Thymus (tissue), 11 donors: Measurements from ENCODE around the gene SATB2. TPM values are rescaled to one million over a fixed set of nuclear protein-coding genes. Genes with fewer than 3 reads are reported as not detected.

ENCODE experiments used
- DNase-seq, 9 donors: peaks; one replicate each; pipeline ENCODE4 v3.0.0-alpha.2; 2013; ENCODE audit warnings: low spot score in 9 of 9, low read depth in 6 of 9, missing footprints in 1 of 9
- H3K27ac ChIP-seq, 2 donors: one replicate each; pipeline ENCODE4 v1.5.1; 2013; ENCODE audit warnings: control low read depth in 1 of 2, low read depth in 1 of 2, low read length in 1 of 2, mild to moderate bottlenecking in 1 of 2, moderate library complexity in 1 of 2
- H3K27me3 ChIP-seq, 2 donors: one replicate each; pipeline ENCODE4 v1.5.1; 2013; ENCODE audit warnings: low read length in 1 of 2; ENCODE audit not compliant: control insufficient read depth in 2 of 2, insufficient read depth in 1 of 2
- H3K36me3 ChIP-seq, 2 donors: one replicate each; pipeline ENCODE4 v1.5.1; 2013; ENCODE audit warnings: low read length in 1 of 2, mild to moderate bottlenecking in 1 of 2, moderate library complexity in 1 of 2; ENCODE audit not compliant: control insufficient read depth in 2 of 2, insufficient read depth in 2 of 2
- H3K4me1 ChIP-seq, 2 donors: one replicate each; pipeline ENCODE4 v1.5.1; 2013; ENCODE audit warnings: low read length in 2 of 2; ENCODE audit not compliant: control insufficient read depth in 2 of 2, insufficient read depth in 2 of 2
- H3K4me3 ChIP-seq, 2 donors: one replicate each; pipeline ENCODE4 v1.5.1; 2013; ENCODE audit warnings: low read length in 2 of 2, control low read depth in 1 of 2, mild to moderate bottlenecking in 1 of 2
- H3K9me3 ChIP-seq, 2 donors: one replicate each; pipeline ENCODE4 v1.5.1; 2013; ENCODE audit warnings: low read length in 1 of 2, mild to moderate bottlenecking in 1 of 2; ENCODE audit not compliant: control insufficient read depth in 2 of 2, insufficient read depth in 1 of 2
- WGBS: extraction: QIAGEN DNeasy Blood & Tissue Kit; methylation state at CpG from one replicate; pipeline ENCODE4 v1.1.7; 2013; 5-methylcytosine and 5-hydroxymethylcytosine counted together
- polyA plus RNA-seq: library from polyadenylated mRNA; stranded (reverse); fragments of 200-250 nt; gene quantifications from one replicate; pipeline ENCODE4 v1.2.3, GENCODE V29; 2013
- total RNA-seq: library from RNA; stranded (reverse); fragments of 120-200 nt; gene quantifications from one replicate; pipeline ENCODE4 v1.2.4, GENCODE V29; 2013
- donor health status: healthy.

Gene SATB2
- total and polyA plus RNA-seq, 2 donors: 0.38 to 0.73 TPM

DNA sequence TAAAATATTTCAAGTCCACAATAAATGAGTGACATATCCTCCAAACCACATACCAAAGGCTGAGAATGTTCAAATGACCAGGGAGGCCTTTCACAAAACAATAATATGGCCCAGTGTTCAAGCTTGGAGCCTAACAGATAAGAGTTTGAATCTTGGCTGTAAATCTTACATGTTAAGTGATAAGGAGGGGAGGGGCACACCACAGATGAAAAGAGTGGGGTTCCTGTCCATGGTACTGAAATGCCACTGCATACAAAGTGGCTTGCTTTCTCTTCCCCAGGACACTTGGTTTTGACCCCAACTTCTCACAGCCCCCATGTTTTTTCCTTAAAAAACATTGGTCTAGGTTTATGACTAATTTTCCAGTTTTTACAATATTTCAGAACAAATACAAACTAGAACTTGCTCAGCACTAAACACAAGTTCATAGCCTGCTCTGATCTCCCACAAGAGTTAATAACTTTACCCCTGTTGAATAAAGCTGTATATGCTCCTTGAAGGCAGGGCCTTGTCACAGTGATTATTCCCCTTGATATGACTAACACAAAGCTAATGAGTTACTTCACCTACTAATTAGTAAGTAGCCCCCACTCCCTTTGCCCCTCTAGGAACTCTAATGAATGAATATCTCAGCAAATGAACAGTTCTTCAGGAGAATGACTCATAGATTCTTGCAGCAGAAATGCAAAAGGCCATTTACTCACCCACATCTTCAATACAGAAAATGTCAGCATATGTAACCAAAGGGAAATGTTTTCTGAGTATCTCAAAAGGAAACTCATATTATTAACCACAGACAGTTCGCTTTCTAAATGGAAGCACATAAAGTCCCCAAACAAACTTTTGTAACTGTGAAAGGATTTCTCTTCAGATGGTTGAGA lies 142.2 kb downstream of the SATB2 start:
- Histone ChIP-seq H3K36me3 (no peaks in the 10 kb centered on the region), H3K27ac (no peak overlapping the region), H3K4me1 (no peaks in the 10 kb centered on the region), H3K27me3 (no peaks in the 10 kb centered on the region), H3K9me3 (no peaks in the 10 kb centered on the region), H3K4me3 (no peak overlapping the region)
- peak in 8 of 9 donors; percentile 1 to 50 (median 16) for DNase-seq
- 87% methylated on average over 1 of the region's 1 CpG for WGBS

DNA sequence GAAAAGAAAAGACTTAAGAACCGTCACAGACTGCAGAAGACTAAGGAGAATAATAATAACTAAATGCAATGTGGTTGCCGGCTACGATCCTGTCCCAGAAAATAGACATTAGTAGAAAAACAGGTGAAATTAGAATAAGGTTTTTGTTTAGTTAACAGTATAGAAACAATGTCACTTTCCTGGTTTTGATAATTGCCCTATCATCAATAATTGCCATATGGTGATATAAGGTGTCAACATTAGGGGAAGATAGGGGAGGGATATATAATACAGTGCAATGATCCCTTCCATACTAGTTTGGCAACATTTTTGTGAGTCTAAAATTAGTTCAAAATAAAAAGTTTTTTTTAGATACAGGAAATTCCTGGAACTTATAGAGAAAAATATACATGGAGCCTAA lies 144.8 kb downstream of the SATB2 start:
- H3K9me3 ChIP-seq: no peaks in the 10 kb centered on the region
- 94% methylated on average over 3 of the region's 3 CpGs for WGBS
- no peaks in the 10 kb centered on the region for H3K4me1 ChIP-seq
- DNase-seq: no peak
- H3K27me3 ChIP-seq: no peaks in the 10 kb centered on the region
- H3K4me3 ChIP-seq: no peak overlapping the region
- no peaks in the 10 kb centered on the region for H3K36me3 ChIP-seq
- H3K27ac ChIP-seq: no peak overlapping the region

DNA sequence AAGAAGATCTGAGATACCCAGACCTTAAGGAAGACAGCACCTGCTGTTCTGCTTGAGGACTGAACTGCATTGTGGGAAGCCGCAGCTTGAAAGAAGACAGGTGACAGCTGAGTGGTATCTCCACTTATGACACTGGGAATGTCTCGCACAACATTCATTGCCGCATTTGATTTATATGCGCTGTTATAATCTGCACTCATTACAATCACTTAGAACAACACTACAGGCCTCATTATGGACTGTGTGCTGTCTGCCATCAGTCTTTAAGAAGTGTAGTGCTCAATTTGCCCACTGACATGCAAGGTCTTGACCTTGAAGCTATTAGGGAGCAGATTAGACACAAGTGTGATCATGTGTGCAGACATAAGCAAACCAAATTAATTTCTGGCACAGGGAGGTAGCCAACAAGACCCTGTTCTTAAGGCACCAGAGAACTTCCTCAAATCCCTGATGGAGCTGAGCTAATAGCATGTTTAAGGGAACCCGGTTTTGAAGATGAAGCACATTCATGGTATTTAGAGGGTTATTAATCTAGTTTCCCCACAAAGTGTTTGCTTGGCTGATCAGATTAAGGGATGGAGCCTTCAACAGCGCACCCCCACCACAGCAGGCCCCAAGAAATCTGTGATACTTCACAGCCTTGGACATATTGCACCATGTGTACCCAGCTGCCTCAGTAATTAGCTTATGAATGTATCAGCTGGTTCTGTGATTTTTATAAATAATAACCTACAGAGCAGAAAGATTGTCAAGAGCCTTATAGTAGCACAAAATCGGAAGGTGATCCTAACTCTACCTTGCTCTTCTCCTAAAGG lies 146.8 kb downstream of the SATB2 start:
- H3K4me1 ChIP-seq: no peaks in the 10 kb centered on the region
- H3K27ac ChIP-seq: no peak overlapping the region
- no peaks in the 10 kb centered on the region for H3K36me3 ChIP-seq
- no peaks in the 10 kb centered on the region for H3K27me3 ChIP-seq
- no peak for DNase-seq
- H3K9me3 ChIP-seq: no peaks in the 10 kb centered on the region
- no peak overlapping the region for H3K4me3 ChIP-seq
- WGBS: 94% methylated on average over 7 of the region's 7 CpGs

GRCh38 chr2:199309973-199310372 lies 147.8 kb downstream of the SATB2 start:
- H3K4me3 ChIP-seq: no peak overlapping the region
- no peak overlapping the region for H3K27ac ChIP-seq
- 95% methylated on average over 6 of the region's 6 CpGs for WGBS
- H3K9me3 ChIP-seq: no peaks in the 10 kb centered on the region
- H3K36me3 ChIP-seq: no peaks in the 10 kb centered on the region
- no peaks in the 10 kb centered on the region for H3K4me1 ChIP-seq
- no peaks in the 10 kb centered on the region for H3K27me3 ChIP-seq
- no peak for DNase-seq

DNA sequence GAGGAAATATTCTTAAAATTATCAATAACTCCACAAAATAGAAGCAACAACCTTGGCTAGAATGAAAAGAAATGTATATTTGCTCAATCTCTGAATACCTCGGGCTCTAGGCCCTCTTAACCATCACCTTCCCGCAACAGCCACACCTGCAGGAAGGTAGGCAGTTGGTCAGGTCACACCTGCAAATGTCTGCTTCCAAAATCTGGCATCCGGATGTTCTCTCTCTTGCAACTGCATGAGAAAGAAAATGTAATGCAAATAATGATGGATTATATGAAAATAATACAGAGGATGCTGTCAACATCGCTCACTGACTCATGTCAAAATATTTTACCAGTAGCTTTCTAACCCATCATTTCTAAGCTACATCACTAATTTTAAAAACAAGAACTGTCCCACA lies 148.3 kb downstream of the SATB2 start:
- H3K9me3 ChIP-seq: no peaks in the 10 kb centered on the region
- H3K27me3 ChIP-seq: no peaks in the 10 kb centered on the region
- no peaks in the 10 kb centered on the region for H3K36me3 ChIP-seq
- DNase-seq: no peak
- H3K4me3 ChIP-seq: no peak overlapping the region
- no peaks in the 10 kb centered on the region for H3K4me1 ChIP-seq
- 89% methylated on average over 4 of the region's 4 CpGs for WGBS
- H3K27ac ChIP-seq: no peak overlapping the region

DNA sequence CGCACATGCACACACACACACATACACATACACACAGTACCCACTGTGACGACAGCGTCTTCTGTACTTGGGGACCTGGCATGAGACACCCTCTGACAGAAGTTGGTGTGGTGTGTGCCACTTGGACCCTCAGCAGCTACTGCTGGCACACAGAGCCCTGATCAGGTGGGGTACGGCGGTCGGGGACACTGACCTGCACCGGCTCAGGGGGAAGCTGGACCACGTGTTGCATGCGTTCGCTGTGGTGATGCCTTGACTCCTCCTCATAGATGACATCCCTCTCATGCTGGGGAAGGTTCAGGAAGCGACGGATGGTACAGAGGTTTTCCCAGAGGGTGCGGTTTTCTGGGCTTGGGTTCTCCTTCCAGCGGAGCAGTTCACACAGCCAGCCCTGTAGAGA lies 149.2 kb downstream of the SATB2 start:
- H3K4me3 ChIP-seq: no peak overlapping the region
- no peak for DNase-seq
- 97% methylated on average over 14 of the region's 14 CpGs for WGBS
- no peaks in the 10 kb centered on the region for H3K4me1 ChIP-seq
- H3K27me3 ChIP-seq: no peaks in the 10 kb centered on the region
- no peaks in the 10 kb centered on the region for H3K36me3 ChIP-seq
- H3K27ac ChIP-seq: no peak overlapping the region
- H3K9me3 ChIP-seq: no peaks in the 10 kb centered on the region

DNA sequence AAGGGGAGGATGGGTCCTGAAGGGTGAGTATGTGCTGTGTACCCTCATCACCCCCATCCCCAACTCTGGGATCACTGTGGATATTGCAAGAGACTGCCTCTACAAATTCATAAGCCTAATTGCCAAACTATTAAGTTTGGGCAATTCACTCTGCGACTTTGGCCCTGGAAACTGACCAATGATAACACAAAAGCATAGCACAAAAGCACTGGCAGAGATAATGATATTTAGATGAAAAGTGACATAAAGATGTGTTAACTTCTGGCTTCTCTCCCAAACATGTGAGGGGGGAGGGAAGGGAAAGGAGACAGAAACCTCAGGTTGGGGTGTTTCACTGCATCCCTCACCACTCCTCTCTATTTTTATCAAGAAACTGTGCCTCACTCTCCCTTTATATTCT lies 150.3 kb downstream of the SATB2 start:
- no peaks in the 10 kb centered on the region for H3K9me3 ChIP-seq
- H3K27me3 ChIP-seq: no peaks in the 10 kb centered on the region
- H3K27ac ChIP-seq: no peak overlapping the region
- WGBS: 79% methylated on average over 1 of the region's 1 CpG
- no peak overlapping the region for H3K4me3 ChIP-seq
- no peak for DNase-seq
- H3K4me1 ChIP-seq: no peaks in the 10 kb centered on the region
- no peaks in the 10 kb centered on the region for H3K36me3 ChIP-seq

- H3K4me1 ChIP-seq: no peaks in the 10 kb centered on the region
- no peak overlapping the region for H3K4me3 ChIP-seq
- no peaks in the 10 kb centered on the region for H3K36me3 ChIP-seq
- no peak overlapping the region for H3K27ac ChIP-seq
- no peak for DNase-seq
- H3K27me3 ChIP-seq: no peaks in the 10 kb centered on the region
- H3K9me3 ChIP-seq: no peaks in the 10 kb centered on the region
- 86% methylated on average over 3 of the region's 3 CpGs for WGBS
Observed at GRCh38 chr2:199306116-199306515, 151.6 kb downstream of the SATB2 start.

DNA sequence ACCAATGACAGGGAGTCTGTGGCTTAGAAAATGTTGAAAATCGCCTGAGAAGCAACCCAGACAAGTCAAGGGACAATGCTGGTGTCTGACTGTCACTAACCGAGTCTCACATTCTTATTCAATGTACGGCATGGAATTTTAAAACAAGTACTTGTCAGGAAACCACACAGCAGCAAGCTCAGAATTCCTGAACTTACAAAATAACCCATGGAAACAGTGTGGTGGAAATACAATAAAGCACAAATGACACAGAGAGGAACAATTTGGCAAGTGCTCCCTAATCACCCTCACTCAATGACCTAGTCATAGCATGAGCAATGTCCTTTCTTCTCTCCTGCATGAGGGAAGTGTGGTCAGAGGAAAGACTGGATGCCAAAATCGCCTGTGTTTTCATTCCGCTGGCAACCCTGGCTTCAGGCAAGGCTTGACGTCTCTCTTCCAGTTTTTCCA lies 154.0 kb downstream of the SATB2 start:
- Histone ChIP-seq H3K4me1 (no peaks in the 10 kb centered on the region), H3K4me3 (no peak overlapping the region), H3K27me3 (no peaks in the 10 kb centered on the region), H3K9me3 (no peaks in the 10 kb centered on the region), H3K27ac (no peak overlapping the region), H3K36me3 (no peaks in the 10 kb centered on the region)
- 90% methylated on average over 6 of the region's 6 CpGs for WGBS
- no peak for DNase-seq
